K562 (cell line): ENCODE results near the gene TFCP2. TPM values are rescaled to one million over a fixed set of nuclear protein-coding genes. Genes with fewer than 3 reads are reported as not detected.
A peak's percentile ranks its signal among the peaks of the same experiment; 100 is the strongest.

ENCODE experiments used
- DACH1 ChIP-seq: fragments of 450-650 bp; IDR thresholded peaks from 2 replicates; pipeline ENCODE4 v1.6.1; 2018; ENCODE audit not compliant: partially characterized antibody
- GTF2F1 ChIP-seq: IDR thresholded peaks from 2 replicates; pipeline ENCODE4 v1.6.1; 2011; ENCODE audit warnings: low read depth, low read length, improper control_type of control experiment
- RBBP5 ChIP-seq: fragments of 200-600 bp; sonication (generic); IDR thresholded peaks from 2 replicates; pipeline ENCODE4 v1.6.1; 2012; ENCODE audit warnings: borderline replicate concordance, mild to moderate bottlenecking, low read length, control low read depth, inconsistent platforms; ENCODE audit not compliant: insufficient read depth, poor library complexity, severe bottlenecking
- polyA plus RNA-seq, 8 experiments: library from polyadenylated mRNA; depleted of rRNA in 4 of 8; stranded (reverse) in 5 of 8; unstranded in 3 of 8; fragments of >200 nt; fragmentation: Nextera tagmentation in 2 of 8; fragmentation: Illumina TruSeq in 1 of 8; extraction: Ambion mirVana in 2 of 8; extraction: Trizol in 1 of 8; gene quantifications; 2 replicates each; pipeline versions ENCODE4 v1.2.1 to v1.2.3, GENCODE V29; 2011 to 2014; ENCODE audit warnings: inconsistent platforms in 1 of 8, missing spikeins in 1 of 8
- total RNA-seq, 7 experiments: library from RNA; depleted of rRNA in 6 of 7; stranded (reverse); fragments of >200 nt in 6 of 7; fragmentation: Illumina TruSeq in 2 of 7; extraction: Trizol in 2 of 7; gene quantifications; 2 replicates each; pipeline versions ENCODE4 v1.2.1 to v1.2.3, GENCODE V29; 2011 to 2021; ENCODE audit warnings: low replicate concordance in 1 of 7
- TF ChIP-seq, protein P1 (sequence below), 2 experiments: fragments of 450-650 bp in 1 of 2; sonication (generic) in 1 of 2; formaldehyde crosslinking in 1 of 2; IDR thresholded peaks; 2 replicates each; pipeline versions ENCODE4 v1.7.1 to v1.9.0; 2016 to 2022; ENCODE audit warnings: inconsistent platforms in 1 of 2, mild to moderate bottlenecking in 1 of 2, missing genetic modification reagents in 1 of 2
- TF ChIP-seq, protein P2 (sequence below): fragments of 450-650 bp; IDR thresholded peaks from 2 replicates; pipeline ENCODE4 v1.6.1; 2014; ENCODE audit warnings: low read depth, mild to moderate bottlenecking, moderate library complexity, borderline replicate concordance
- TF ChIP-seq, protein P3 (sequence below): fragments of 450-650 bp; formaldehyde crosslinking; IDR thresholded peaks from 2 replicates; pipeline ENCODE4 v1.4.0; 2020; ENCODE audit warnings: mild to moderate bottlenecking, moderate library complexity
- TF ChIP-seq, protein P4 (sequence below): fragments of 450-650 bp; IDR thresholded peaks from 2 replicates; pipeline ENCODE4 v1.7.0; 2016; ENCODE audit warnings: borderline replicate concordance
- TF ChIP-seq, protein P5 (sequence below): sonication (generic); formaldehyde crosslinking; IDR thresholded peaks from 2 replicates; pipeline ENCODE4 v1.8.0; 2022; ENCODE audit warnings: missing genetic modification reagents, mild to moderate bottlenecking, borderline replicate concordance

The TFCP2 gene
- total and polyA plus RNA-seq, 9 of the 15 experiments (the other 6 are each of a cell fraction or from before 2014, with no cell fraction given): 8.0 to 38.9 (median 19.3) TPM

DNA sequence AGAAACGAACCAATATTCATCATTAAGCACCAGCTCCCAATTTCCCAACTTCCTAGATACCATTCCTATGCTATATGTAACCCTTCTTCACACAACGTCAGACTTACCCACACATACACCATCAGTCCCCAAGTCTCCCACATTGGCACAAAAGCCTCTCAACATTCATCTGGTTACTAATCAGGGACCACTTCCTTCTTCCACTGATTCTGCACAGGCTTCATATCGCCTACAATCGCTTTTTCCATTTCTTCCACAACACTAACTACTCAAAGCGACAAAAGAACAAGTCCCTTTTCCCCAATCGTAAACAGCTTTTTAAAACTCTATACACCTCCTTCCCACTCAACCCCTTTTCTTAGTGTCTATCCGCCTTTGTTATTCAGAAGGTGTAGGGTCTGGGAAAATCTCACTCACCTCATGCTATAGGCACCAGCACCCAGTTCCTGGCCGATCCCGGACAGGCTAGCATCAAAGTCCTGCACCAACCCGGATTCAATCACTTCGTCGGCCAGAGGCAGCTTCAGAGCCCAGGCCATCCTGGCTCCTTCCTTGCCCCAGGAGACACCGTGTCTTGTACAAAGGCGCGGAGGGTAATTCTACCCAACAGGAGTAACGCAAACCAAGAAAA lies 936 bp downstream of the TFCP2 start (continued):
- TF ChIP-seq, protein P1, sequence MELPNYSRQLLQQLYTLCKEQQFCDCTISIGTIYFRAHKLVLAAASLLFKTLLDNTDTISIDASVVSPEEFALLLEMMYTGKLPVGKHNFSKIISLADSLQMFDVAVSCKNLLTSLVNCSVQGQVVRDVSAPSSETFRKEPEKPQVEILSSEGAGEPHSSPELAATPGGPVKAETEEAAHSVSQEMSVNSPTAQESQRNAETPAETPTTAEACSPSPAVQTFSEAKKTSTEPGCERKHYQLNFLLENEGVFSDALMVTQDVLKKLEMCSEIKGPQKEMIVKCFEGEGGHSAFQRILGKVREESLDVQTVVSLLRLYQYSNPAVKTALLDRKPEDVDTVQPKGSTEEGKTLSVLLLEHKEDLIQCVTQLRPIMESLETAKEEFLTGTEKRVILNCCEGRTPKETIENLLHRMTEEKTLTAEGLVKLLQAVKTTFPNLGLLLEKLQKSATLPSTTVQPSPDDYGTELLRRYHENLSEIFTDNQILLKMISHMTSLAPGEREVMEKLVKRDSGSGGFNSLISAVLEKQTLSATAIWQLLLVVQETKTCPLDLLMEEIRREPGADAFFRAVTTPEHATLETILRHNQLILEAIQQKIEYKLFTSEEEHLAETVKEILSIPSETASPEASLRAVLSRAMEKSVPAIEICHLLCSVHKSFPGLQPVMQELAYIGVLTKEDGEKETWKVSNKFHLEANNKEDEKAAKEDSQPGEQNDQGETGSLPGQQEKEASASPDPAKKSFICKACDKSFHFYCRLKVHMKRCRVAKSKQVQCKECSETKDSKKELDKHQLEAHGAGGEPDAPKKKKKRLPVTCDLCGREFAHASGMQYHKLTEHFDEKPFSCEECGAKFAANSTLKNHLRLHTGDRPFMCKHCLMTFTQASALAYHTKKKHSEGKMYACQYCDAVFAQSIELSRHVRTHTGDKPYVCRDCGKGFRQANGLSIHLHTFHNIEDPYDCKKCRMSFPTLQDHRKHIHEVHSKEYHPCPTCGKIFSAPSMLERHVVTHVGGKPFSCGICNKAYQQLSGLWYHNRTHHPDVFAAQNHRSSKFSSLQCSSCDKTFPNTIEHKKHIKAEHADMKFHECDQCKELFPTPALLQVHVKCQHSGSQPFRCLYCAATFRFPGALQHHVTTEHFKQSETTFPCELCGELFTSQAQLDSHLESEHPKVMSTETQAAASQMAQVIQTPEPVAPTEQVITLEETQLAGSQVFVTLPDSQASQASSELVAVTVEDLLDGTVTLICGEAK (IDR thresholded peaks at IDR 0.05): peak; percentile 14; the same call in 1 of the 2 replicates
- TF ChIP-seq, protein P1 (CRISPR knock-in tag; IDR thresholded peaks at IDR 0.05): no peak
- TF ChIP-seq RBBP5: peak; percentile 65
- 0 out of 2 replicates have a peak, but pooled peaks have one; percentile 4 for TF ChIP-seq GTF2F1
- TF ChIP-seq, protein P2, sequence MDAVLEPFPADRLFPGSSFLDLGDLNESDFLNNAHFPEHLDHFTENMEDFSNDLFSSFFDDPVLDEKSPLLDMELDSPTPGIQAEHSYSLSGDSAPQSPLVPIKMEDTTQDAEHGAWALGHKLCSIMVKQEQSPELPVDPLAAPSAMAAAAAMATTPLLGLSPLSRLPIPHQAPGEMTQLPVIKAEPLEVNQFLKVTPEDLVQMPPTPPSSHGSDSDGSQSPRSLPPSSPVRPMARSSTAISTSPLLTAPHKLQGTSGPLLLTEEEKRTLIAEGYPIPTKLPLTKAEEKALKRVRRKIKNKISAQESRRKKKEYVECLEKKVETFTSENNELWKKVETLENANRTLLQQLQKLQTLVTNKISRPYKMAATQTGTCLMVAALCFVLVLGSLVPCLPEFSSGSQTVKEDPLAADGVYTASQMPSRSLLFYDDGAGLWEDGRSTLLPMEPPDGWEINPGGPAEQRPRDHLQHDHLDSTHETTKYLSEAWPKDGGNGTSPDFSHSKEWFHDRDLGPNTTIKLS: no peak
- TF ChIP-seq, protein P3, sequence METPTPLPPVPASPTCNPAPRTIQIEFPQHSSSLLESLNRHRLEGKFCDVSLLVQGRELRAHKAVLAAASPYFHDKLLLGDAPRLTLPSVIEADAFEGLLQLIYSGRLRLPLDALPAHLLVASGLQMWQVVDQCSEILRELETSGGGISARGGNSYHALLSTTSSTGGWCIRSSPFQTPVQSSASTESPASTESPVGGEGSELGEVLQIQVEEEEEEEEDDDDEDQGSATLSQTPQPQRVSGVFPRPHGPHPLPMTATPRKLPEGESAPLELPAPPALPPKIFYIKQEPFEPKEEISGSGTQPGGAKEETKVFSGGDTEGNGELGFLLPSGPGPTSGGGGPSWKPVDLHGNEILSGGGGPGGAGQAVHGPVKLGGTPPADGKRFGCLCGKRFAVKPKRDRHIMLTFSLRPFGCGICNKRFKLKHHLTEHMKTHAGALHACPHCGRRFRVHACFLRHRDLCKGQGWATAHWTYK (CRISPR knock-in tag): no peak
- no peak for TF ChIP-seq DACH1
- TF ChIP-seq, protein P4, sequence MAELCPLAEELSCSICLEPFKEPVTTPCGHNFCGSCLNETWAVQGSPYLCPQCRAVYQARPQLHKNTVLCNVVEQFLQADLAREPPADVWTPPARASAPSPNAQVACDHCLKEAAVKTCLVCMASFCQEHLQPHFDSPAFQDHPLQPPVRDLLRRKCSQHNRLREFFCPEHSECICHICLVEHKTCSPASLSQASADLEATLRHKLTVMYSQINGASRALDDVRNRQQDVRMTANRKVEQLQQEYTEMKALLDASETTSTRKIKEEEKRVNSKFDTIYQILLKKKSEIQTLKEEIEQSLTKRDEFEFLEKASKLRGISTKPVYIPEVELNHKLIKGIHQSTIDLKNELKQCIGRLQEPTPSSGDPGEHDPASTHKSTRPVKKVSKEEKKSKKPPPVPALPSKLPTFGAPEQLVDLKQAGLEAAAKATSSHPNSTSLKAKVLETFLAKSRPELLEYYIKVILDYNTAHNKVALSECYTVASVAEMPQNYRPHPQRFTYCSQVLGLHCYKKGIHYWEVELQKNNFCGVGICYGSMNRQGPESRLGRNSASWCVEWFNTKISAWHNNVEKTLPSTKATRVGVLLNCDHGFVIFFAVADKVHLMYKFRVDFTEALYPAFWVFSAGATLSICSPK: 0 out of 2 replicates have a peak, but pooled peaks have one; percentile 16
- TF ChIP-seq, protein P5, sequence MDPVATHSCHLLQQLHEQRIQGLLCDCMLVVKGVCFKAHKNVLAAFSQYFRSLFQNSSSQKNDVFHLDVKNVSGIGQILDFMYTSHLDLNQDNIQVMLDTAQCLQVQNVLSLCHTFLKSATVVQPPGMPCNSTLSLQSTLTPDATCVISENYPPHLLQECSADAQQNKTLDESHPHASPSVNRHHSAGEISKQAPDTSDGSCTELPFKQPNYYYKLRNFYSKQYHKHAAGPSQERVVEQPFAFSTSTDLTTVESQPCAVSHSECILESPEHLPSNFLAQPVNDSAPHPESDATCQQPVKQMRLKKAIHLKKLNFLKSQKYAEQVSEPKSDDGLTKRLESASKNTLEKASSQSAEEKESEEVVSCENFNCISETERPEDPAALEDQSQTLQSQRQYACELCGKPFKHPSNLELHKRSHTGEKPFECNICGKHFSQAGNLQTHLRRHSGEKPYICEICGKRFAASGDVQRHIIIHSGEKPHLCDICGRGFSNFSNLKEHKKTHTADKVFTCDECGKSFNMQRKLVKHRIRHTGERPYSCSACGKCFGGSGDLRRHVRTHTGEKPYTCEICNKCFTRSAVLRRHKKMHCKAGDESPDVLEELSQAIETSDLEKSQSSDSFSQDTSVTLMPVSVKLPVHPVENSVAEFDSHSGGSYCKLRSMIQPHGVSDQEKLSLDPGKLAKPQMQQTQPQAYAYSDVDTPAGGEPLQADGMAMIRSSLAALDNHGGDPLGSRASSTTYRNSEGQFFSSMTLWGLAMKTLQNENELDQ (CRISPR knock-in tag): 0 out of 2 replicates have a peak, but pooled peaks have one; percentile 37
